ENCODE data around the gene PKM.

PKM gene

GRCh38 chr15:72170691-72171090 lies 60.3 kb downstream of the PKM start:
- no peaks in the 10 kb centered on the region for H3K9me3 ChIP-seq (ENCODE audit: control extremely low read depth in 1 of 5, control insufficient read depth in 4 of 5, insufficient read depth in 2 of 5, low read depth in 1 of 5, low read length in 4 of 5)
- no peaks in the 10 kb centered on the region for H3K27me3 ChIP-seq (replicated peaks in 2 of 5; ENCODE audit: control insufficient read depth in 4 of 5, insufficient read depth in 5 of 5, low read length in 4 of 5)
- H3K36me3 ChIP-seq (ENCODE audit: control insufficient read depth in 4 of 4, insufficient read depth in 4 of 4, low read length in 3 of 4): no peaks in the 10 kb centered on the region
- ChIA-PET CTCF (no interaction called here), POLR2A (no interaction called here)
- H3K4me3 ChIP-seq (ENCODE audit: control insufficient read depth in 1 of 7, extremely low read depth in 1 of 7, insufficient read depth in 4 of 7, low read depth in 2 of 7, low read length in 6 of 7): no peak overlapping the region
- no peak overlapping the region for H3K27ac ChIP-seq (ENCODE audit: insufficient read depth in 1 of 2, low read depth in 1 of 2, low read length in 2 of 2, poor library complexity in 1 of 2, severe bottlenecking in 2 of 2)
- DNase-seq: no peak
- WGBS (ENCODE audit: insufficient coverage): 95% methylated on average over 7 of the region's 7 CpGs
- peaks cover 3 to 20% (median 17%) of the 10 kb centered on the region in 4 experiments for H3K4me1 ChIP-seq (ENCODE audit: control extremely low read depth in 1 of 4, control insufficient read depth in 4 of 4, insufficient read depth in 4 of 4, low read length in 3 of 4)

DNA sequence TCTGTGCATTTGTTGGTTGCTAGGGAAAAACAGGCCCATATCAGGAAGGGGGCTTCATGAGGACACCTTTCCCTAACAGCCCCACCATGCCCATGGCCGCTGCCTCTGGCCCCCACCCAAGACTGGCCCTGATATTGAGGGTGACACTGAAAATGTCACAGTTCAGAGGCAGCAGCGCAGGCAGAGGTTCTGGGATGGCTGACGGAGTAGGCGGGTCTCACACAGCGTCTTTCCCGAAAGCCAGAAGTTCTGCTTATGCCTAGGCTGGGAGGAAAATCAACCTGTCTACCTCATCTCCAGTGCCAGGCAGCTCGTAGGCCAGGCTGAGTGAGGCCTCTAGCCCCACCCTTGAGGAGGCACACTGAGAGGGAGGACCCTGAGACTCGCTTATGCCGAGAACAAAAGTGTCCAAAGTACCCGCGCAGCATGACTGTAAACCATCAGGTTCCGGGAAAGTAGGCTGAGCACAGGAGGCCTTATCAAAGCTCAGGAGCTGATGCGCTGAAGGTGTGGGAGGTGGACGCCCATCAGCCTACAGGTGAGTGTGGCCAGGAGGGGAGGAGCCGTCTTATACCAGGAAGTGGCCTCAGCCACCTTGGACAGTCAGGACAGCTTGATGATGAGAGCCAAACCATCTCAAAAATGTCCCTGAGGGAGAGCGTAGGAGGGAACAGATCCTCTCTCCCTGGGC lies 60.9 kb downstream of the PKM start:
- 98% methylated on average over 15 of the region's 16 CpGs for WGBS (ENCODE audit: insufficient coverage)
- Histone ChIP-seq H3K36me3 (ENCODE audit: control insufficient read depth in 4 of 4, insufficient read depth in 4 of 4, low read length in 3 of 4) (no peaks in the 10 kb centered on the region), H3K27ac (ENCODE audit: insufficient read depth in 1 of 2, low read depth in 1 of 2, low read length in 2 of 2, poor library complexity in 1 of 2, severe bottlenecking in 2 of 2) (no peak overlapping the region), H3K4me3 (ENCODE audit: control insufficient read depth in 1 of 7, extremely low read depth in 1 of 7, insufficient read depth in 4 of 7, low read depth in 2 of 7, low read length in 6 of 7) (no peak overlapping the region), H3K27me3 (replicated peaks in 2 of 5; ENCODE audit: control insufficient read depth in 4 of 5, insufficient read depth in 5 of 5, low read length in 4 of 5) (no peaks in the 10 kb centered on the region), H3K9me3 (ENCODE audit: control extremely low read depth in 1 of 5, control insufficient read depth in 4 of 5, insufficient read depth in 2 of 5, low read depth in 1 of 5, low read length in 4 of 5) (no peaks in the 10 kb centered on the region), H3K4me1 (ENCODE audit: control extremely low read depth in 1 of 4, control insufficient read depth in 4 of 4, insufficient read depth in 4 of 4, low read length in 3 of 4) (peaks cover 3 to 20% (median 17%) of the 10 kb centered on the region in 4 experiments)
- POLR2A ChIA-PET: no interaction called here
- DNase-seq: no peak
- CTCF ChIA-PET: no interaction called here

DNA sequence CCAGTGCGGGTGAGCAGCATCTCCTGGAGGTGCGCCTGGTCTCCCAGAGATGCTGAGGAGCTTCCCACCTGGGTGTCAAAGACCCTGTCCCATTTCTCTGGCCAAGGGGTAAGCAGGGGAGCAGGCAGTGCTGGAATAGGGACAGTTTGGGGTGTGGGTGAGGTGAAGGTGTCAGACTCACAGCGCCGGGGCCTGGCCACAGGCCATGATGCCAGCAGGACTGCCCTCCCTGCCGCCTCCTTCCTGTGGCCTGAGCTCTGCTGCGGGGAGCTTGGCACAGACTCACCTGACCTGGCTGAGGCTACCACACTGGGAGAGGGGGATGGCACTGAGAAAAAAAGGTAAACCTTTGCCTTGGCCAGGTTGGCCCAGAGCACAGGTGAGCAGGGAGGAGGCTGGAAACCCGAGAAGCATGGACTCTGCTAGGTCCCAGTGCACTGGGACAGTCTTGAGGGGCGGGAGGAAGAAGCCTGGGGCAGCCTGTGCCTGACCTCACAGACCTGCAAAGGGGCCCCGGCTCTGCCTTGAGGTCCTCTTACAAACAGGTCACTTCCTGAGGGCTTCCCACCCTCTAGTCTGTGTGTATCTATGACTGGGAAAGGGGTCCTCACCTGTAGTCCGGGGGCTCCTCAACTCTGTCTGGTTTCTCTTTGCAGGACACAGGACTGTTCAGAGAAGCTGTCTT lies 61.6 kb downstream of the PKM start:
- H3K36me3 ChIP-seq (ENCODE audit: control insufficient read depth in 4 of 4, insufficient read depth in 4 of 4, low read length in 3 of 4): no peaks in the 10 kb centered on the region
- H3K27me3 ChIP-seq (replicated peaks in 2 of 5; ENCODE audit: control insufficient read depth in 4 of 5, insufficient read depth in 5 of 5, low read length in 4 of 5): no peaks in the 10 kb centered on the region
- H3K4me1 ChIP-seq (ENCODE audit: control extremely low read depth in 1 of 4, control insufficient read depth in 4 of 4, insufficient read depth in 4 of 4, low read length in 3 of 4): peaks cover 3 to 20% (median 17%) of the 10 kb centered on the region in 4 experiments
- H3K27ac ChIP-seq (ENCODE audit: insufficient read depth in 1 of 2, low read depth in 1 of 2, low read length in 2 of 2, poor library complexity in 1 of 2, severe bottlenecking in 2 of 2): no peak overlapping the region
- no peaks in the 10 kb centered on the region for H3K9me3 ChIP-seq (ENCODE audit: control extremely low read depth in 1 of 5, control insufficient read depth in 4 of 5, insufficient read depth in 2 of 5, low read depth in 1 of 5, low read length in 4 of 5)
- no peak for DNase-seq
- 96% methylated on average over 10 of the region's 10 CpGs for WGBS (ENCODE audit: insufficient coverage)
- CTCF ChIA-PET: interaction anchor here (1.5 kb wide), 1 partner anchor 13 kb away, joined by 5 read pairs; no protein-coding TSS in a partner anchor
- H3K4me3 ChIP-seq (ENCODE audit: control insufficient read depth in 1 of 7, extremely low read depth in 1 of 7, insufficient read depth in 4 of 7, low read depth in 2 of 7, low read length in 6 of 7): no peak overlapping the region
- POLR2A ChIA-PET: no interaction called here

DNA sequence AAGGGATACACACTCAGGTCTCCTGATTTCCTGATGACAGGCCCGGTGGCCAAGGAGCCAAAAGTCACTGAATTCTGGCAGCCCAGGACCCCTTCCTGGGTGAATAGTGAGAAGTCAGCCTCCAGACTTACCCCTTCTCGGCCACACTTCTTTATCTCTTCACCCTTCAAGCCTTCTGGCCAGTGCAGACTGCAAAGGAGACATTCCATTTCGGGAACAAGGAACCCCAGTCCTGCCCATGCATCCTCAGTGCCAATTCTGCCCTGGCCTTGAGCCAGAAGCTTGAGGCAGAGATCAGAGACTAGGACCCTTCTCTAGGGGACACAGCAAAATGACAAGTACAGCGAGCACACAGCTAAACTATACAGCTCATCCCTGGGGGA lies 62.2 kb downstream of the PKM start:
- no peaks in the 10 kb centered on the region for H3K36me3 ChIP-seq (ENCODE audit: control insufficient read depth in 4 of 4, insufficient read depth in 4 of 4, low read length in 3 of 4)
- no peaks in the 10 kb centered on the region for H3K9me3 ChIP-seq (ENCODE audit: control extremely low read depth in 1 of 5, control insufficient read depth in 4 of 5, insufficient read depth in 2 of 5, low read depth in 1 of 5, low read length in 4 of 5)
- ChIA-PET POLR2A (interaction anchor here (0.6 kb wide), 1 partner anchor 514 kb away, joined by 3 read pairs; no protein-coding TSS in a partner anchor), CTCF (interaction anchor here (1.5 kb wide), 1 partner anchor 13 kb away, joined by 5 read pairs; no protein-coding TSS in a partner anchor)
- no peak overlapping the region for H3K27ac ChIP-seq (ENCODE audit: insufficient read depth in 1 of 2, low read depth in 1 of 2, low read length in 2 of 2, poor library complexity in 1 of 2, severe bottlenecking in 2 of 2)
- DNase-seq: no peak
- H3K27me3 ChIP-seq (replicated peaks in 2 of 5; ENCODE audit: control insufficient read depth in 4 of 5, insufficient read depth in 5 of 5, low read length in 4 of 5): no peaks in the 10 kb centered on the region
- peak overlapping the region in 1 of 7 experiments; percentile 53 for H3K4me3 ChIP-seq (ENCODE audit: control insufficient read depth in 1 of 7, extremely low read depth in 1 of 7, insufficient read depth in 4 of 7, low read depth in 2 of 7, low read length in 6 of 7)
- H3K4me1 ChIP-seq (ENCODE audit: control extremely low read depth in 1 of 4, control insufficient read depth in 4 of 4, insufficient read depth in 4 of 4, low read length in 3 of 4): peaks cover 3 to 20% (median 17%) of the 10 kb centered on the region in 4 experiments
- WGBS (ENCODE audit: insufficient coverage): 68% methylated on average over 2 of the region's 4 CpGs

DNA sequence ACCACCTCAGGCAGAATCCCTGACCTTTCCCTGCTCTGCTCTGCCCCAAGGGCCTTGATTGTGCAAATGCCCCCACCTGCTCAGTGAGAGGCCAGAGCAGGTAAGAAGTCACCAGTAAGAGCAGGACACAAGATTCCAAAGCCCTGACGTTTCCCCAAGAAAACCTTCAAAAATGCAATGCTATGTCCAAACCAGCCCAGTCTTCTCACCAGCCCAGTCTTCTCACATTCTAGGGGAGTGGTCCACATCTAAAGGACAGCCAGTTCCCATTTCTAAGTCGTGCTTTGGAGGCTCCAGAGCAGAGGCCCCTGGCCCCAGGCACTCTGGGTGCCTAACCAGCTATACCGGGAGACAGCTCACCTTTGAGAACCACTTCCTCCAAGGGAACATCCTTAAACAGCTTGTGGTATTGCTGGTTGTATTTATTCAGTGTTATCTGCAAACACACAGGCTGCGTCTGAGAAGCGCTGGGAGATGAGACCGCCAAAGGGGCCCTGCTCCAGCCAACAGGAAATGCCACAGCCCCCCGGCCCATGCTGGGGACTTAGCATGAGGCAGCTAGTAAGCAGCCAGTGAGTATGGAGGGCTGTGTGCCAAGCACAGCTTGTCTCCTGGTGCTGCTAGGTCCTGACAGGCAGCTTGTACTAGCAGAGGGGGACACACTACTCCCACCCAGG lies 62.7 kb downstream of the PKM start:
- H3K27me3 ChIP-seq (replicated peaks in 2 of 5; ENCODE audit: control insufficient read depth in 4 of 5, insufficient read depth in 5 of 5, low read length in 4 of 5): no peaks in the 10 kb centered on the region
- H3K36me3 ChIP-seq (ENCODE audit: control insufficient read depth in 4 of 4, insufficient read depth in 4 of 4, low read length in 3 of 4): no peaks in the 10 kb centered on the region
- peaks cover 3 to 20% (median 17%) of the 10 kb centered on the region in 4 experiments for H3K4me1 ChIP-seq (ENCODE audit: control extremely low read depth in 1 of 4, control insufficient read depth in 4 of 4, insufficient read depth in 4 of 4, low read length in 3 of 4)
- DNase-seq: peak; percentile 41 to 89 (median 81)
- 6% methylated on average over 7 of the region's 7 CpGs for WGBS (ENCODE audit: insufficient coverage)
- peak overlapping the region in 1 of 7 experiments; percentile 53 for H3K4me3 ChIP-seq (ENCODE audit: control insufficient read depth in 1 of 7, extremely low read depth in 1 of 7, insufficient read depth in 4 of 7, low read depth in 2 of 7, low read length in 6 of 7)
- no peaks in the 10 kb centered on the region for H3K9me3 ChIP-seq (ENCODE audit: control extremely low read depth in 1 of 5, control insufficient read depth in 4 of 5, insufficient read depth in 2 of 5, low read depth in 1 of 5, low read length in 4 of 5)
- POLR2A ChIA-PET: interaction anchor here (0.6 kb wide), 1 partner anchor 514 kb away, joined by 3 read pairs; no protein-coding TSS in a partner anchor
- CTCF ChIA-PET: interaction anchor here (0.7 to 1.5 kb wide), 2 partner anchors 10 to 12 kb away, joined by 3 to 5 read pairs; no protein-coding TSS in a partner anchor
- H3K27ac ChIP-seq (ENCODE audit: insufficient read depth in 1 of 2, low read depth in 1 of 2, low read length in 2 of 2, poor library complexity in 1 of 2, severe bottlenecking in 2 of 2): no peak overlapping the region

DNA sequence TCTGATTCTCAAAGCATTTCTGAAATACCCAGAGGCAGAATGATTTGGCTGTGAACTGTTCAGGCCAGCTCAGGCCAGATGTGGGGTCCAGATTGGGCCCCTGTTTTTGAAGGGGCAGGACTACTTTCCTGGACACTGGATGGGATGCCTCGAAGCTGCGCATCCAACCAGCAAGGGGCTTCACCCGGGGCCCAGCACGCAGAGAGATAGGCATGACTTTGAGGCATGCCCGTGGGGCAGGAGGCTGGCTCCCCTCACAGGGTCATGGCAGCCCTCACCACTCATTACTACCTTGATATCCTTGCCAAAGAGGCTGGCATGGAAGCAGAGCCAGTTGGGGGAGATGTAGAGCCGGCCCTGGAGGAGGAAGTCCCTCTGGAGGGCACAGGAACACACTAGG lies 63.5 kb downstream of the PKM start:
- H3K36me3 ChIP-seq (ENCODE audit: control insufficient read depth in 4 of 4, insufficient read depth in 4 of 4, low read length in 3 of 4): no peaks in the 10 kb centered on the region
- no peak for DNase-seq
- H3K4me3 ChIP-seq (ENCODE audit: control insufficient read depth in 1 of 7, extremely low read depth in 1 of 7, insufficient read depth in 4 of 7, low read depth in 2 of 7, low read length in 6 of 7): no peak overlapping the region
- H3K27me3 ChIP-seq (replicated peaks in 2 of 5; ENCODE audit: control insufficient read depth in 4 of 5, insufficient read depth in 5 of 5, low read length in 4 of 5): no peaks in the 10 kb centered on the region
- H3K9me3 ChIP-seq (ENCODE audit: control extremely low read depth in 1 of 5, control insufficient read depth in 4 of 5, insufficient read depth in 2 of 5, low read depth in 1 of 5, low read length in 4 of 5): no peaks in the 10 kb centered on the region
- POLR2A ChIA-PET: no interaction called here
- WGBS (ENCODE audit: insufficient coverage): 97% methylated on average over 4 of the region's 6 CpGs
- no peak overlapping the region for H3K27ac ChIP-seq (ENCODE audit: insufficient read depth in 1 of 2, low read depth in 1 of 2, low read length in 2 of 2, poor library complexity in 1 of 2, severe bottlenecking in 2 of 2)
- CTCF ChIA-PET: no interaction called here
- H3K4me1 ChIP-seq (ENCODE audit: control extremely low read depth in 1 of 4, control insufficient read depth in 4 of 4, insufficient read depth in 4 of 4, low read length in 3 of 4): peaks cover 3 to 20% (median 17%) of the 10 kb centered on the region in 4 experiments
